H1 (cell line): ENCODE data around the gene S100A6. TPM values are rescaled to one million over a fixed set of nuclear protein-coding genes. Genes with fewer than 3 reads are reported as not detected.

ENCODE experiments used
- CTCF ChIA-PET: fragments of 300-600 bp; sonication (Branson Sonifier 250); formaldehyde crosslinking; loops from one replicate; lab custom pipeline; 2021; ENCODE audit not compliant: partially characterized antibody; lab: Charles Lee
- POLR2A ChIA-PET: fragments of 300-600 bp; sonication (Branson Sonifier 250); formaldehyde crosslinking; loops from one replicate; lab custom pipeline; 2021; ENCODE audit warnings: inconsistent platforms; ENCODE audit not compliant: partially characterized antibody; lab: Charles Lee
- DNase-seq, 2 experiments: peaks; one replicate each; pipeline versions ENCODE4 v3.0.0 to v3.0.0-alpha.2; 2010 to 2022; ENCODE audit warnings: low spot score in 2 of 2, low read depth in 1 of 2, mixed read lengths in 1 of 2
- FAIRE-seq: peaks from 2 replicates; lab custom pipeline; 2011; peaks lifted over from hg19 to GRCh38; lab: Jason Lieb, UNC
- H2AFZ ChIP-seq: 2 replicates; pipeline ENCODE4 v1.8.1; 2012; ENCODE audit warnings: low read length, inconsistent platforms
- H2AK5ac ChIP-seq: 2 replicates; pipeline ENCODE4 v1.6.1; 2013; ENCODE audit warnings: low read depth, low read length
- H2BK120ac ChIP-seq: replicated peaks from 2 replicates; pipeline ENCODE3; 2013; ENCODE audit warnings: low read depth, low read length, inconsistent platforms
- H2BK12ac ChIP-seq: 2 replicates; pipeline ENCODE4 v1.6.1; 2013; ENCODE audit warnings: low read depth, low read length
- H2BK15ac ChIP-seq: 2 replicates; pipeline ENCODE4 v1.6.1; 2013; ENCODE audit warnings: low read length
- H2BK20ac ChIP-seq: 2 replicates; pipeline ENCODE4 v1.6.1; 2013; ENCODE audit warnings: low read length
- H2BK5ac ChIP-seq: 2 replicates; pipeline ENCODE4 v1.6.1; 2013; ENCODE audit warnings: low read depth, low read length
- H3K14ac ChIP-seq: 2 replicates; pipeline ENCODE4 v1.6.1; 2013; ENCODE audit warnings: inconsistent platforms; ENCODE audit not compliant: insufficient read length
- H3K18ac ChIP-seq: 2 replicates; pipeline ENCODE4 v1.6.1; 2013; ENCODE audit warnings: low read length; ENCODE audit errors: extremely low read depth
- H3K23ac ChIP-seq: 2 replicates; pipeline ENCODE4 v1.6.1; 2013; ENCODE audit warnings: inconsistent platforms; ENCODE audit not compliant: insufficient read length
- H3K23me2 ChIP-seq: 2 replicates; pipeline ENCODE4 v1.6.1; 2013; ENCODE audit warnings: low read depth, low read length
- H3K27ac ChIP-seq: 2 replicates; pipeline ENCODE4 v1.6.1; 2011; ENCODE audit warnings: low read depth, low read length, inconsistent platforms
- H3K27me3 ChIP-seq, 4 experiments: replicated peaks in 1 of 4; 1 replicate in 1 of 4; 2 replicates in 3 of 4; pipeline versions ENCODE4 v1.6.1 to v1.8.1; 2011 to 2013; ENCODE audit warnings: low read length in 3 of 4, mild to moderate bottlenecking in 3 of 4, inconsistent platforms in 2 of 4, mixed read lengths in 2 of 4, moderate library complexity in 1 of 4; ENCODE audit not compliant: control insufficient read depth in 3 of 4, insufficient read depth in 3 of 4; ENCODE audit errors: extremely low read depth in 1 of 4
- H3K36me3 ChIP-seq, 4 experiments: 2 replicates each; pipeline versions ENCODE4 v1.6.1 to v1.8.1; 2011 to 2013; ENCODE audit warnings: mild to moderate bottlenecking in 4 of 4, low read length in 3 of 4, moderate library complexity in 2 of 4, control low read depth in 1 of 4, inconsistent platforms in 1 of 4; ENCODE audit not compliant: insufficient read depth in 4 of 4, control insufficient read depth in 2 of 4
- H3K4ac ChIP-seq: replicated peaks from 2 replicates; pipeline ENCODE3; 2013; ENCODE audit warnings: low read length, low read depth, mixed read lengths, inconsistent platforms; ENCODE audit not compliant: insufficient read length
- H3K4me1 ChIP-seq, 4 experiments: replicated peaks in 1 of 4; 1 replicate in 1 of 4; 2 replicates in 3 of 4; pipeline versions ENCODE4 v1.6.1 to v1.8.1; 2011 to 2013; ENCODE audit warnings: low read length in 3 of 4, inconsistent platforms in 2 of 4, mixed read lengths in 1 of 4; ENCODE audit not compliant: insufficient read depth in 4 of 4, control insufficient read depth in 3 of 4
- H3K4me2 ChIP-seq, 2 experiments: 2 replicates each; pipeline versions ENCODE4 v1.6.1 to v1.8.1; 2011 to 2013; ENCODE audit warnings: low read depth in 2 of 2, low read length in 2 of 2, control low read depth in 1 of 2, inconsistent platforms in 1 of 2, mild to moderate bottlenecking in 1 of 2; ENCODE audit not compliant: insufficient read depth in 1 of 2
- H3K4me3 ChIP-seq, 4 experiments: fragments of 200-600, 300-600 bp in 1 of 4; sonication (generic), shearing (Covaris generic), sonication (Bioruptor Twin) in 1 of 4; 2 replicates each; pipeline versions ENCODE4 v1.5.1 to v1.8.1; 2011 to 2016; ENCODE audit warnings: low read length in 4 of 4, low read depth in 3 of 4, control low read depth in 2 of 4, inconsistent platforms in 2 of 4, mild to moderate bottlenecking in 2 of 4, mixed read lengths in 1 of 4, moderate library complexity in 1 of 4; ENCODE audit not compliant: insufficient read depth in 2 of 4; ENCODE audit errors: extremely low read depth in 1 of 4
- H3K56ac ChIP-seq: replicated peaks from 2 replicates; pipeline ENCODE3; 2013; ENCODE audit warnings: low read depth, mild to moderate bottlenecking, mixed read lengths, low read length, inconsistent platforms; ENCODE audit not compliant: insufficient read length
- H3K79me1 ChIP-seq: 2 replicates; pipeline ENCODE4 v1.6.1; 2013; ENCODE audit warnings: low read depth, low read length, control low read depth
- H3K79me2 ChIP-seq, 2 experiments: 2 replicates each; pipeline versions ENCODE4 v1.6.1 to v1.8.1; 2012 to 2013; ENCODE audit warnings: low read length in 2 of 2, mild to moderate bottlenecking in 2 of 2, inconsistent platforms in 1 of 2; ENCODE audit not compliant: insufficient read depth in 2 of 2, control insufficient read depth in 1 of 2
- H3K9ac ChIP-seq, 4 experiments: replicated peaks in 1 of 4; 1 replicate in 1 of 4; 2 replicates in 3 of 4; pipeline versions ENCODE4 v1.6.1 to v1.8.1; 2011 to 2013; ENCODE audit warnings: low read depth in 3 of 4, low read length in 3 of 4, control low read depth in 2 of 4, mild to moderate bottlenecking in 2 of 4, moderate library complexity in 2 of 4, inconsistent platforms in 1 of 4; ENCODE audit errors: extremely low read depth in 1 of 4
- H3K9me3 ChIP-seq, 2 experiments: 2 replicates each; pipeline versions ENCODE4 v1.6.1 to v1.8.1; 2012 to 2013; ENCODE audit warnings: mild to moderate bottlenecking in 2 of 2, moderate library complexity in 2 of 2, control low read depth in 1 of 2, inconsistent platforms in 1 of 2, low read depth in 1 of 2, low read length in 1 of 2, mixed read lengths in 1 of 2; ENCODE audit not compliant: insufficient read depth in 2 of 2
- H4K20me1 ChIP-seq, 2 experiments: replicated peaks in 1 of 2; 2 replicates each; pipeline versions ENCODE3 to v1.8.1; 2011 to 2013; ENCODE audit warnings: inconsistent platforms in 2 of 2, low read length in 2 of 2, mild to moderate bottlenecking in 1 of 2; ENCODE audit not compliant: insufficient read depth in 2 of 2, control insufficient read depth in 1 of 2
- H4K5ac ChIP-seq: 2 replicates; pipeline ENCODE4 v1.6.1; 2013; ENCODE audit warnings: low read length, low read depth, mixed read lengths, inconsistent platforms; ENCODE audit not compliant: insufficient read length
- H4K8ac ChIP-seq: 2 replicates; pipeline ENCODE4 v1.8.0; 2013; ENCODE audit warnings: mild to moderate bottlenecking, moderate library complexity, low read length, inconsistent platforms; ENCODE audit not compliant: insufficient read depth; ENCODE audit errors: extremely low read depth
- H4K91ac ChIP-seq: replicated peaks from 2 replicates; pipeline ENCODE3; 2013; ENCODE audit warnings: low read length, mixed read lengths, inconsistent platforms; ENCODE audit not compliant: insufficient read length
- BCL11A ChIP-seq, 2 experiments: IDR thresholded peaks; one replicate each; pipeline ENCODE4 v1.6.1; 2011; ENCODE audit warnings: low read depth in 2 of 2, low read length in 2 of 2, mild to moderate bottlenecking in 2 of 2
- CEBPB ChIP-seq: IDR thresholded peaks from 2 replicates; pipeline ENCODE4 v1.6.1; 2012; ENCODE audit warnings: low read depth, low read length
- CHD1 ChIP-seq: IDR thresholded peaks from 2 replicates; pipeline ENCODE4 v1.6.1; 2012; ENCODE audit warnings: low read depth, low read length, improper control_type of control experiment
- FOSL1 ChIP-seq: IDR thresholded peaks from 2 replicates; pipeline ENCODE4 v1.6.1; 2011; ENCODE audit warnings: mild to moderate bottlenecking, low read depth, low read length, moderate library complexity; ENCODE audit not compliant: insufficient read depth
- HDAC2 ChIP-seq, 2 experiments: fragments of 300-600 bp in 1 of 2; sonication (generic) in 1 of 2; IDR thresholded peaks; 2 replicates each; pipeline ENCODE4 v1.6.1; 2011 to 2012; ENCODE audit warnings: low read depth in 2 of 2, low read length in 2 of 2, mild to moderate bottlenecking in 2 of 2, moderate library complexity in 2 of 2, borderline replicate concordance in 1 of 2, inconsistent platforms in 1 of 2
- JUND ChIP-seq: IDR thresholded peaks from 2 replicates; pipeline ENCODE4 v1.6.1; 2011; ENCODE audit warnings: mild to moderate bottlenecking, improper control_type of control experiment, low read length
- POLR2AphosphoS5 ChIP-seq: IDR thresholded peaks from 2 replicates; pipeline ENCODE4 v1.6.1; 2011; ENCODE audit warnings: low read depth, low read length
- POU5F1 ChIP-seq: IDR thresholded peaks from 2 replicates; pipeline ENCODE4 v1.6.1; 2011; ENCODE audit warnings: low read depth, mild to moderate bottlenecking, low read length, moderate library complexity
- RBBP5 ChIP-seq: IDR thresholded peaks from 2 replicates; pipeline ENCODE4 v1.7.1; 2012; ENCODE audit warnings: low read depth, mild to moderate bottlenecking, inconsistent platforms, low read length, moderate library complexity, borderline replicate concordance
- TBP ChIP-seq: IDR thresholded peaks from 2 replicates; pipeline ENCODE4 v1.6.1; 2011; ENCODE audit warnings: low read depth, low read length, improper control_type of control experiment
- TCF12 ChIP-seq: IDR thresholded peaks from 2 replicates; pipeline ENCODE4 v1.6.1; 2011; ENCODE audit warnings: low read depth, mild to moderate bottlenecking, low read length
- TEAD4 ChIP-seq: IDR thresholded peaks from 2 replicates; pipeline ENCODE4 v1.6.1; 2012; ENCODE audit warnings: low read depth, low read length, inconsistent platforms, mixed read lengths
- ZNF274 ChIP-seq: IDR thresholded peaks from 2 replicates; pipeline ENCODE4 v1.7.0; 2012; ENCODE audit warnings: low read length, borderline replicate concordance; ENCODE audit errors: extremely low read depth
- WGBS, 2 experiments: shearing (Covaris generic) in 1 of 2; methylation state at CpG; one replicate each; pipeline versions ENCODE4 v1.1.6 to v1.1.7; 2013 to 2015; ENCODE audit warnings: low lambda C conversion rate in 2 of 2, mixed read lengths in 2 of 2, inconsistent platforms in 1 of 2, low coverage in 1 of 2, missing lambda C conversion rate in 1 of 2; ENCODE audit not compliant: insufficient replicate concordance in 2 of 2, insufficient coverage in 1 of 2, insufficient read length in 1 of 2; ENCODE audit errors: extremely low coverage in 1 of 2, missing lambda C conversion rate in 1 of 2; 5-methylcytosine and 5-hydroxymethylcytosine counted together
- polyA plus RNA-seq, 7 experiments: library from polyadenylated mRNA; depleted of rRNA in 3 of 7; stranded (reverse) in 5 of 7; unstranded in 2 of 7; fragments of >200 nt in 5 of 7; fragments of 200-250 nt in 2 of 7; gene quantifications; 1 replicate in 5 of 7; 2 replicates in 1 of 7; 4 replicates in 1 of 7; pipeline versions ENCODE4 v1.2.1 to v1.2.3, GENCODE V29; 2011 to 2013; ENCODE audit warnings: missing spikeins in 2 of 7, mixed read lengths in 2 of 7
- total RNA-seq: library from RNA; stranded (reverse); fragmentation: NEBNext Ultra II Directional; extraction: Animal tissue kit (Norgen Biotek cat#: 25700); gene quantifications from 2 replicates; pipeline ENCODE4 v1.2.1, GENCODE V29; 2021
- TF ChIP-seq, protein P1 (sequence below): IDR thresholded peaks from 2 replicates; pipeline ENCODE4 v1.6.1; 2011; ENCODE audit warnings: low read depth, mild to moderate bottlenecking, low read length; ENCODE audit not compliant: insufficient read depth

S100A6 gene
- total and polyA plus RNA-seq, 2 of the 8 experiments (the other 6 are each of a cell fraction or from before 2014, with no cell fraction given): 11.1 to 63.0 TPM

DNA sequence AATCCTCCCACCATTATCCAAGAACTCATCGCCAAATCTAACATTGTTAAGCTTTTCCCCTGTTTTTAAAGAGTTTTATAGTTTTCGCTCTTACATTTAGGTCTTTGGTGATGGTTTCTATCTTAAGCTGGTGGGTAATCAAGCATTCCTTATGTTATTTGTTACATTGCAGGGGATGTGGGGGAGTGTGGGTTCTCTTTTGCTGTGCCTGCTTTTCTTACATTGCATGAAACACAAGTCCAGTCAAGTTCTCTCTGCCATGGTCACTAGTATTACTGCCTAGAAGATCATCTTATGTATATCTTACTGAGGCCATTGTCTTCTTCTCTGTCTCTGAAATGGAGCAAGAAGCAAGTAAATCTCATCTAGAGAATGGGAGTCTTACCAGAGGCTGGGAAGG is 48.1 kb downstream of the S100A6 start:
- no peak overlapping the region for H3K23ac ChIP-seq
- no peaks in the 10 kb centered on the region for H4K20me1 ChIP-seq
- no peak overlapping the region for H2BK5ac ChIP-seq
- H3K4me3 ChIP-seq: no peak overlapping the region
- H3K18ac ChIP-seq: no peak overlapping the region
- no peaks in the 10 kb centered on the region; a peak in 1 of 7 replicates for H3K27me3 ChIP-seq
- no peak overlapping the region for H3K27ac ChIP-seq
- FAIRE-seq (no peak), DNase-seq (no peak)
- H4K8ac ChIP-seq: no peak overlapping the region
- H3K79me1 ChIP-seq: no peaks in the 10 kb centered on the region
- no peak overlapping the region for H2BK120ac ChIP-seq
- CTCF ChIA-PET: interaction anchor here (0.8 to 21.4 kb wide), 5 partner anchors 23 to 136 kb away, joined by 3 to 360 read pairs (median 4); partner anchors contain the start of gene PGLYRP4
- no peaks in the 10 kb centered on the region for H3K79me2 ChIP-seq
- POLR2A ChIA-PET: interaction anchor here (0.7 to 1.2 kb wide), 2 partner anchors 19 to 67 kb away, joined by 3 read pairs; no protein-coding TSS in a partner anchor
- H3K4me1 ChIP-seq: peaks cover 0 to 9% (median 0%) of the 10 kb centered on the region in 4 experiments; a peak in 5 of 7 replicates
- no peak overlapping the region for H3K4ac ChIP-seq
- H4K5ac ChIP-seq: no peak overlapping the region
- no peak overlapping the region for H2AK5ac ChIP-seq
- WGBS, 2 experiments: 86% methylated on average over 2 of the region's 2 CpGs; no CpG with 5 or more reads in 1 of the 2 experiments
- no peak overlapping the region for H2BK12ac ChIP-seq
- no peaks in the 10 kb centered on the region for H3K36me3 ChIP-seq
- no peak overlapping the region for H3K14ac ChIP-seq
- no peak overlapping the region for H4K91ac ChIP-seq
- H3K56ac ChIP-seq: no peak overlapping the region
- no peak overlapping the region for H2AFZ ChIP-seq
- H3K23me2 ChIP-seq: no peaks in the 10 kb centered on the region
- no peaks in the 10 kb centered on the region; a peak in 1 of 4 replicates for H3K9me3 ChIP-seq
- no peak overlapping the region for H2BK15ac ChIP-seq
- H3K4me2 ChIP-seq: no peak overlapping the region
- H3K9ac ChIP-seq: no peak overlapping the region
- H2BK20ac ChIP-seq: no peak overlapping the region
- TF ChIP-seq TBP: no peak
- TF ChIP-seq CHD1: no peak
- no peak for TF ChIP-seq TEAD4
- TF ChIP-seq POU5F1: no peak
- no peak for TF ChIP-seq FOSL1
- no peak for TF ChIP-seq RBBP5
- no peak for TF ChIP-seq TCF12
- no peak for TF ChIP-seq BCL11A (IDR thresholded peaks at IDR 0.05; ENCODE audit: low read depth in 2 of 2, low read length in 2 of 2)
- TF ChIP-seq CEBPB: no peak
- TF ChIP-seq, protein P1, sequence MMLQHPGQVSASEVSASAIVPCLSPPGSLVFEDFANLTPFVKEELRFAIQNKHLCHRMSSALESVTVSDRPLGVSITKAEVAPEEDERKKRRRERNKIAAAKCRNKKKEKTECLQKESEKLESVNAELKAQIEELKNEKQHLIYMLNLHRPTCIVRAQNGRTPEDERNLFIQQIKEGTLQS: no peak
- no peak for TF ChIP-seq ZNF274
- TF ChIP-seq HDAC2 (IDR thresholded peaks at IDR 0.05; ENCODE audit: borderline replicate concordance in 1 of 2, low read depth in 2 of 2, low read length in 2 of 2): no peak
- TF ChIP-seq POLR2AphosphoS5: no peak
- no peak for TF ChIP-seq JUND
